WTC11 (cell line): ENCODE data around the gene TMEM106A.
"Not testable (repeated sequence)": the region's sequence is repeated elsewhere in the genome, so short reads cannot be mapped to it uniquely, and the experiment has no call there.

Experiments used
- CTCF ChIP-seq: fragments of 200-600 bp; IDR thresholded peaks from 2 replicates; pipeline ENCODE4 v1.8.0; 2022; ENCODE audit warnings: antibody characterized with exemption
- MYBL2 ChIP-seq: sonication (generic); formaldehyde crosslinking; IDR thresholded peaks from 2 replicates; pipeline ENCODE4 v1.8.1; 2023; ENCODE audit warnings: mild to moderate bottlenecking, moderate library complexity, missing genetic modification reagents
- ZNF396 ChIP-seq: fragments of 250-450 bp; sonication (Bioruptor Pico); IDR thresholded peaks from 2 replicates; pipeline ENCODE4 v1.8.0; 2021; ENCODE audit warnings: mild to moderate bottlenecking, moderate library complexity, borderline replicate concordance
- TF ChIP-seq, protein P1 (sequence below): sonication (generic); formaldehyde crosslinking; IDR thresholded peaks from 2 replicates; pipeline ENCODE4 v1.8.0; 2022; ENCODE audit warnings: mild to moderate bottlenecking, missing genetic modification reagents

- not testable (repeated sequence) for TF ChIP-seq MYBL2 (CRISPR knock-in tag); CTCF; ZNF396 (CRISPR knock-in tag)
- TF ChIP-seq, protein P1, sequence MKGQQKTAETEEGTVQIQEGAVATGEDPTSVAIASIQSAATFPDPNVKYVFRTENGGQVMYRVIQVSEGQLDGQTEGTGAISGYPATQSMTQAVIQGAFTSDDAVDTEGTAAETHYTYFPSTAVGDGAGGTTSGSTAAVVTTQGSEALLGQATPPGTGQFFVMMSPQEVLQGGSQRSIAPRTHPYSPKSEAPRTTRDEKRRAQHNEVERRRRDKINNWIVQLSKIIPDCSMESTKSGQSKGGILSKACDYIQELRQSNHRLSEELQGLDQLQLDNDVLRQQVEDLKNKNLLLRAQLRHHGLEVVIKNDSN (CRISPR knock-in tag): not testable (repeated sequence)
Observed at GRCh38 chr17:43233877-43234276, 22.2 kb downstream of the TMEM106A start, which contains the start of gene RNU2-1.
